Endodermal cell (in vitro differentiated cells): ENCODE data around the gene PCSK6. TPM values are rescaled to one million over a fixed set of nuclear protein-coding genes. Genes with fewer than 3 reads are reported as not detected.
A peak's percentile ranks its signal among the peaks of the same experiment; 100 is the strongest.

ENCODE experiments used
- DNase-seq: peaks from one replicate; pipeline ENCODE4 v3.0.0-alpha.2; 2017
- H3K27ac ChIP-seq: 2 replicates; pipeline ENCODE4 v1.5.1; 2013; ENCODE audit warnings: mild to moderate bottlenecking, low read depth, low read length, moderate library complexity
- H3K27me3 ChIP-seq: 2 replicates; pipeline ENCODE4 v1.6.1; 2013; ENCODE audit warnings: mild to moderate bottlenecking, low read length, moderate library complexity; ENCODE audit not compliant: insufficient read depth, control insufficient read depth, poor library complexity, severe bottlenecking
- H3K36me3 ChIP-seq: 2 replicates; pipeline ENCODE4 v1.7.0; 2013; ENCODE audit warnings: mild to moderate bottlenecking, low read length, moderate library complexity; ENCODE audit not compliant: control insufficient read depth, insufficient read depth
- H3K4me1 ChIP-seq: one replicate; pipeline ENCODE4 v1.7.0; 2013; ENCODE audit warnings: low read length; ENCODE audit not compliant: control insufficient read depth, insufficient read depth
- H3K4me3 ChIP-seq: 2 replicates; pipeline ENCODE4 v1.5.1; 2013; ENCODE audit warnings: mild to moderate bottlenecking, low read length, moderate library complexity
- H3K9ac ChIP-seq: 2 replicates; pipeline ENCODE4 v1.6.1; 2013; ENCODE audit warnings: mild to moderate bottlenecking, low read length, moderate library complexity; ENCODE audit not compliant: poor library complexity, severe bottlenecking; ENCODE audit errors: extremely low read depth
- H3K9me3 ChIP-seq: 2 replicates; pipeline ENCODE4 v1.6.1; 2013; ENCODE audit warnings: mild to moderate bottlenecking, low read length, moderate library complexity; ENCODE audit not compliant: control insufficient read depth
- H3K27ac Mint-ChIP-seq: 2 replicates; pipeline ENCODE4 v1.8.0; 2020; ENCODE audit warnings: mixed read lengths
- H3K27me3 Mint-ChIP-seq: 2 replicates; pipeline ENCODE4 v1.8.0; 2021; ENCODE audit warnings: mild to moderate bottlenecking, mixed read lengths; ENCODE audit not compliant: insufficient read depth
- H3K36me3 Mint-ChIP-seq: 2 replicates; pipeline ENCODE4 v1.8.0; 2020; ENCODE audit warnings: low read depth, mixed read lengths
- H3K4me1 Mint-ChIP-seq: 2 replicates; pipeline ENCODE4 v1.8.0; 2020; ENCODE audit warnings: mixed read lengths
- H3K4me3 Mint-ChIP-seq: 2 replicates; pipeline ENCODE4 v1.8.0; 2020; ENCODE audit warnings: mild to moderate bottlenecking, moderate library complexity, mixed read lengths
- H3K9me3 Mint-ChIP-seq: 2 replicates; pipeline ENCODE4 v1.8.0; 2020; ENCODE audit warnings: mild to moderate bottlenecking, mixed read lengths
- CTCF ChIP-seq: fragments of 200-600 bp; sonication (generic); conservative IDR thresholded peaks from 2 replicates; pipeline ENCODE4 v1.5.0; 2021; ENCODE audit warnings: antibody characterized with exemption, mild to moderate bottlenecking
- WGBS, 2 experiments: methylation state at CpG; one replicate each; pipeline versions ENCODE4 v1.1.5 to v1.1.7; 2013; ENCODE audit warnings: missing lambda C conversion rate in 2 of 2, mixed read lengths in 1 of 2; ENCODE audit not compliant: insufficient coverage in 1 of 2, insufficient read length in 1 of 2; 5-methylcytosine and 5-hydroxymethylcytosine counted together
- total RNA-seq, 2 donors: library from RNA; stranded (reverse); fragmentation: NEBNext Ultra II Directional in 1 of 2; extraction: Animal tissue kit (Norgen Biotek cat#: 25700) in 1 of 2; gene quantifications; 2 replicates in 1 of 2; 3 replicates in 1 of 2; pipeline ENCODE4 v1.2.1, GENCODE V29; 2021

PCSK6 gene
- total RNA-seq, 2 donors from 2014 or later = 6.6 to 9.8 TPM

GRCh38 chr15:101440846-101441590, 48.5 kb downstream of the PCSK6 start:
- H3K27ac ChIP-seq = no peak overlapping the region
- H3K9me3 Mint-ChIP-seq = no peaks in the 10 kb centered on the region
- 63 to 72% methylated on average over 5 to 6 of the region's 7 CpGs for WGBS, 2 experiments
- H3K4me3 ChIP-seq = no peak overlapping the region
- peaks cover 4% of the 10 kb centered on the region for H3K4me1 ChIP-seq
- no peaks in the 10 kb centered on the region for H3K36me3 Mint-ChIP-seq
- no peak overlapping the region for H3K27ac Mint-ChIP-seq
- no peaks in the 10 kb centered on the region for H3K27me3 Mint-ChIP-seq
- no peaks in the 10 kb centered on the region for H3K36me3 ChIP-seq
- TF ChIP-seq CTCF = no peak
- H3K9me3 ChIP-seq = no peaks in the 10 kb centered on the region
- H3K4me3 Mint-ChIP-seq = no peak overlapping the region
- H3K4me1 Mint-ChIP-seq = peaks cover 4% of the 10 kb centered on the region
- DNase-seq = peak; percentile 38
- H3K9ac ChIP-seq = no peak overlapping the region
- H3K27me3 ChIP-seq = no peaks in the 10 kb centered on the region

- Histone ChIP-seq H3K4me1 (peaks cover 4% of the 10 kb centered on the region), H3K27me3 (no peaks in the 10 kb centered on the region), H3K4me3 (no peak overlapping the region), H3K9ac (no peak overlapping the region), H3K27ac (no peak overlapping the region), H3K36me3 (no peaks in the 10 kb centered on the region), H3K9me3 (no peaks in the 10 kb centered on the region)
- Mint-ChIP-seq H3K27ac (no peak overlapping the region), H3K27me3 (no peaks in the 10 kb centered on the region), H3K4me1 (peaks cover 4% of the 10 kb centered on the region), H3K36me3 (no peaks in the 10 kb centered on the region), H3K9me3 (no peaks in the 10 kb centered on the region), H3K4me3 (no peak overlapping the region)
- DNase-seq = no peak
- TF ChIP-seq CTCF = no peak
- WGBS, 2 experiments = 94 to 98% methylated on average over 7 of the region's 7 CpGs
Observed at GRCh38 chr15:101439920-101440319, 49.6 kb downstream of the PCSK6 start.

- Histone ChIP-seq H3K9ac (no peak overlapping the region), H3K4me1 (peaks cover 4% of the 10 kb centered on the region), H3K4me3 (no peak overlapping the region), H3K27ac (no peak overlapping the region), H3K36me3 (no peaks in the 10 kb centered on the region), H3K27me3 (no peaks in the 10 kb centered on the region), H3K9me3 (no peaks in the 10 kb centered on the region)
- Mint-ChIP-seq H3K27ac (no peak overlapping the region), H3K4me3 (no peak overlapping the region), H3K9me3 (no peaks in the 10 kb centered on the region), H3K36me3 (no peaks in the 10 kb centered on the region), H3K27me3 (no peaks in the 10 kb centered on the region), H3K4me1 (peaks cover 4% of the 10 kb centered on the region)
- 77 to 89% methylated on average over 4 to 7 of the region's 8 CpGs for whole genome bisulfite sequencing, 2 experiments
- DNase-seq = no peak
- no peak for TF ChIP-seq CTCF
Observed at GRCh38 chr15:101439285-101439919, 50.1 kb downstream of the PCSK6 start.
